ENCODE data around the gene ARL3.

The ARL3 gene

DNA sequence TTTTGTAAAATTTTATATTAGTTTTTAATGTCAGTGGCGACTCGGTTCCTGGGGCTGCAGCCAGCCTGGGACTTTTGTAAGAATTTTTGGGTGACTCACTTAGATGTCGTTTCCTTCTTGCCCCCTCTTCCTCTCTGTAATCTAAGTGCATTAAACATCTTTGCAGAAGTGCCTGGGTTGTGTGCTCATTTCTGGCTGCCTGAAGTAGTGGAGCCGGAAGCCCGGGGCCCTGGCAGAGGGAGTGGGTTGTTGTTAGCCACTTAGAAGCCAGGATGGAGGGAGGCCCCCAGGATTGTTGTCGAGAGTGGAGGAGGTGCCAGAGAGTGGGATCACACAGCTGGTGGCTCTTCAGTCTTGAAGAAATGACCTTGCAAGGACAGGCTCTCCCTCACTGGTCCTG, 80.9 kb downstream of the ARL3 start:
- no peak for FAIRE-seq

DNA sequence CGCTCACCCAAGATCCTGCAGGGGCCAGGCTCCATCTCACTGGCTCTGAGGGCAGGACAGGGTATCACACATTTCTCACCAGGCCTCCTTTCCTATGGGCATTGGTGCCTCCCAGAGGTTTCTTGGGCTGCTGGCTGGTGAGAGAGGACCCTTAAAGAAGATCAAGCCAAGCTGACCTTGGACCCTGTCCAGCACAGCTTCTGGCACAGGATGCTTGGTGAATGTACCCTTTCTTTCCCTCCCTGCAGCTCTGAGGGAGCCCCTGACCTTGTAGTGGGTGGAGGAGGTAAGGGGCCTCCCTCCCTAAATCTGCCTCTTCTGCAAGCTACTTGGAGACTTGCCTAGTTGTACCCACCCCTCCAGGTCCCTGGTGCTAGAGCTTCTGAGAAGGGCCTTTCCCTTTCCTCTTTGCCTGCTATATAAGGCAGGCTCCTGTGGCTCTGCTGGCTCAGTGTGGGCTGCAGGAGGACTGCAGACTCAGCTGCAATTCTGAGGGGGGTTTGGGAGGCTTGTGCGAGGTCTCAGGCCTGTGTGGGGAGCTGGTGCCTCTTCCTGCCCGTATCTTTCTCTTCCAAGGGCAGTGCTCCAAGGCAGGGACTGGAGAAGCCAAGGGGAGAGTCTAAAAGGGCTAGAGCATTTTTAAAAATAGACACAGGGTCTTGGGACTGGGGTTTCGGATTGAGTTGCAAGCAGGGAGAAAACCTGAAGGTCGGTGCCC, 81.6 kb downstream of the ARL3 start:
- FAIRE-seq: no peak

- FAIRE-seq: no peak
Observed at GRCh38 chr10:102631525-102632393, 82.4 kb downstream of the ARL3 start.

DNA sequence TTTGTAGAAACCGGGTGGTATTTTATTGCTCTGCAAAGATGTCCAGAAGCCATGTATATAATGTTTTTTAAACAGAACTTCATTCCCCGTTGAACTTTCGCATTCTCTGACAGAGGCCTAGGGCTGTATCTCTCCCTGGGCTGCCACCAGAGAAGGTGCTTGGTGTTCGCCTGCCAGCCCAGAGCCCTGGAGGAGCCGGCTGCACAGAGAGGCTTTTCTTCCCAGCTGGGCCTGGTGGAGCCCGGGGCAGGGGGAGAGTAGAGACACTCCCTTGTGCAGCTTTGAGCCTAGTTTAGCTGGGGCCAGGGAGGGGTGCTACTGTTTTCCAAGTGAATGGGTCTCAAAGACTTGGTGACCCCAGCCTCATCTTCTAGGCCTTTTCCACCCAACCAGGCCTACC, 83.5 kb downstream of the ARL3 start:
- FAIRE-seq: no peak

GRCh38 chr10:102629661-102630614, 84.3 kb downstream of the ARL3 start:
- FAIRE-seq: no peak

- FAIRE-seq: no peak
Observed at GRCh38 chr10:102628451-102628911, 85.7 kb downstream of the ARL3 start.

- no peak for FAIRE-seq
Observed at GRCh38 chr10:102627736-102628293, 86.4 kb downstream of the ARL3 start.

GRCh38 chr10:102627291-102627735, 86.9 kb downstream of the ARL3 start:
- no peak for FAIRE-seq

GRCh38 chr10:102626026-102626685, 88.0 kb downstream of the ARL3 start:
- FAIRE-seq: no peak

- FAIRE-seq: no peak
Observed at GRCh38 chr10:102624751-102625645, 89.2 kb downstream of the ARL3 start.

- FAIRE-seq: no peak
Observed at GRCh38 chr10:102624094-102624493, 90.1 kb downstream of the ARL3 start.
